Left ventricle myocardium inferior (tissue), 1 donor: ENCODE results near the gene TESPA1. TPM values are rescaled to one million over a fixed set of nuclear protein-coding genes. Genes with fewer than 3 reads are reported as not detected.

Experiments
- DNase-seq: peaks from one replicate; pipeline ENCODE4 v3.0.0-alpha.2; 2020
- H3K27ac ChIP-seq: fragments of 200-600 bp; replicated peaks from 2 replicates; pipeline ENCODE4 v1.8.0; 2021
- H3K27me3 ChIP-seq: fragments of 200-600 bp; 2 replicates; pipeline ENCODE4 v1.8.0; 2021; ENCODE audit warnings: low read depth
- H3K36me3 ChIP-seq: fragments of 200-600 bp; 2 replicates; pipeline ENCODE4 v1.8.0; 2021
- H3K4me1 ChIP-seq: fragments of 200-600 bp; 2 replicates; pipeline ENCODE4 v1.8.0; 2021
- H3K4me3 ChIP-seq: fragments of 200-600 bp; 2 replicates; pipeline ENCODE4 v1.8.0; 2021; ENCODE audit warnings: mild to moderate bottlenecking, moderate library complexity
- H3K9me3 ChIP-seq: fragments of 200-600 bp; replicated peaks from 2 replicates; pipeline ENCODE4 v1.8.0; 2021
- intact Hi-C: fragments of 100-400 bp; cut with micrococcal nuclease; formaldehyde crosslinking; loops from one replicate; pipeline ENCODE4 v1.11.0; 2022
- total RNA-seq: library from RNA; stranded (reverse); fragmentation: NEBNext Ultra II Directional; extraction: Animal tissue kit (Norgen Biotek cat#: 25700); gene quantifications from one replicate; pipeline ENCODE4 v1.2.1, GENCODE V29; 2021
- TF ChIP-seq, protein P1 (sequence below): fragments of 200-600 bp; IDR thresholded peaks from 2 replicates; pipeline ENCODE4 v1.8.0; 2021; ENCODE audit warnings: antibody characterized with exemption, mild to moderate bottlenecking, borderline replicate concordance
- donor health status: DM: no; HTN: yes; CAD: no; lungs with severe emphysema.

Gene TESPA1
- total RNA-seq, 1 donor from 2014 or later: 0.27 TPM

- DNase-seq: no peak
- Histone ChIP-seq H3K9me3 (peaks cover 10% of the 10 kb centered on the region), H3K4me1 (no peaks in the 10 kb centered on the region), H3K27ac (no peak overlapping the region), H3K36me3 (no peaks in the 10 kb centered on the region), H3K27me3 (peaks cover 66% of the 10 kb centered on the region), H3K4me3 (no peak overlapping the region)
- TF ChIP-seq, protein P1, sequence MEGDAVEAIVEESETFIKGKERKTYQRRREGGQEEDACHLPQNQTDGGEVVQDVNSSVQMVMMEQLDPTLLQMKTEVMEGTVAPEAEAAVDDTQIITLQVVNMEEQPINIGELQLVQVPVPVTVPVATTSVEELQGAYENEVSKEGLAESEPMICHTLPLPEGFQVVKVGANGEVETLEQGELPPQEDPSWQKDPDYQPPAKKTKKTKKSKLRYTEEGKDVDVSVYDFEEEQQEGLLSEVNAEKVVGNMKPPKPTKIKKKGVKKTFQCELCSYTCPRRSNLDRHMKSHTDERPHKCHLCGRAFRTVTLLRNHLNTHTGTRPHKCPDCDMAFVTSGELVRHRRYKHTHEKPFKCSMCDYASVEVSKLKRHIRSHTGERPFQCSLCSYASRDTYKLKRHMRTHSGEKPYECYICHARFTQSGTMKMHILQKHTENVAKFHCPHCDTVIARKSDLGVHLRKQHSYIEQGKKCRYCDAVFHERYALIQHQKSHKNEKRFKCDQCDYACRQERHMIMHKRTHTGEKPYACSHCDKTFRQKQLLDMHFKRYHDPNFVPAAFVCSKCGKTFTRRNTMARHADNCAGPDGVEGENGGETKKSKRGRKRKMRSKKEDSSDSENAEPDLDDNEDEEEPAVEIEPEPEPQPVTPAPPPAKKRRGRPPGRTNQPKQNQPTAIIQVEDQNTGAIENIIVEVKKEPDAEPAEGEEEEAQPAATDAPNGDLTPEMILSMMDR: no peak
- intact Hi-C loops: no loop called here
These were observed 32.9 kb upstream of the TESPA1 start for GRCh38 chr12:55017416-55017925.

DNA sequence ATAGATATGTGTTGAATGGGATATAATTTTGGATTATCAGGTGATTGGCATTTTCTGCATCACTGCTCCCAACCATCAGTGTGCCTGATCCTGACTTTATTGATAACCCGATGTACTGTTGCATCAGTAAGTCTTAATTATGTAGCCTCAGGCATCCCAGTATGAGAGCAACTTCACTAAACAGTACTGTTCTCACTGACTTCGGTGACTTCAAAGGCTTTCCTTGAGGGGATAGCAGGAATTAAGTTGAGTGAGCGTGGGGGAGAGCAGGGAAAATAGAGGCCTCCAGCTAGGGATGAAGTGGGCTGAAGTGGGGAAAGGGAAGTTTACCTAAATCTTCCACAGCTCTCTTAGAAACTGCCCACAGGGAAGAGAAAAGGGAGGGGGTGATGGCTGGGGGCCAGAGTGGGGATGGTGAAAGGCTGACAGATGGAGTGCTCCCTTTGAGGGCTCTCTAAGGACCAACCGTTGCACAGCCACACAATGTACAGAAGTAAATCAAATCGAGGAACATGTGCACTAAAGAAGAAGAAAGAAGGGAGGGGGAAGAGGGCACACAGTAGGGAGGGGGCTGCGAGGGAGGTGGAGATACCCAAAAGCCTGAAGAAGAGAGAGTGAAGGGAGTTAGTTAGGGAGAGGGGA lies 24.5 kb upstream of the TESPA1 start:
- Histone ChIP-seq H3K9me3 (peaks cover 18% of the 10 kb centered on the region), H3K27ac (no peak overlapping the region), H3K36me3 (no peaks in the 10 kb centered on the region), H3K4me3 (no peak overlapping the region), H3K27me3 (peaks cover 72% of the 10 kb centered on the region), H3K4me1 (no peaks in the 10 kb centered on the region)
- intact Hi-C loops: no loop called here
- no peak for DNase-seq
- TF ChIP-seq, protein P1: no peak

- Histone ChIP-seq H3K36me3 (no peaks in the 10 kb centered on the region), H3K9me3 (peaks cover 8% of the 10 kb centered on the region), H3K27ac (no peak overlapping the region), H3K4me1 (no peaks in the 10 kb centered on the region), H3K27me3 (peaks cover 62% of the 10 kb centered on the region), H3K4me3 (no peak overlapping the region)
- intact Hi-C loops: no loop called here
- TF ChIP-seq, protein P1: no peak
- no peak for DNase-seq
These were observed 17.8 kb upstream of the TESPA1 start for GRCh38 chr12:55002355-55002754.

- Histone ChIP-seq H3K27me3 (peaks cover 64% of the 10 kb centered on the region), H3K36me3 (no peaks in the 10 kb centered on the region), H3K9me3 (peaks cover 5% of the 10 kb centered on the region), H3K27ac (no peak overlapping the region), H3K4me1 (no peaks in the 10 kb centered on the region), H3K4me3 (no peak overlapping the region)
- intact Hi-C loops: no loop called here
- no peak for DNase-seq
- TF ChIP-seq, protein P1: no peak
These were observed 16.8 kb upstream of the TESPA1 start for GRCh38 chr12:55001198-55001868.

DNA sequence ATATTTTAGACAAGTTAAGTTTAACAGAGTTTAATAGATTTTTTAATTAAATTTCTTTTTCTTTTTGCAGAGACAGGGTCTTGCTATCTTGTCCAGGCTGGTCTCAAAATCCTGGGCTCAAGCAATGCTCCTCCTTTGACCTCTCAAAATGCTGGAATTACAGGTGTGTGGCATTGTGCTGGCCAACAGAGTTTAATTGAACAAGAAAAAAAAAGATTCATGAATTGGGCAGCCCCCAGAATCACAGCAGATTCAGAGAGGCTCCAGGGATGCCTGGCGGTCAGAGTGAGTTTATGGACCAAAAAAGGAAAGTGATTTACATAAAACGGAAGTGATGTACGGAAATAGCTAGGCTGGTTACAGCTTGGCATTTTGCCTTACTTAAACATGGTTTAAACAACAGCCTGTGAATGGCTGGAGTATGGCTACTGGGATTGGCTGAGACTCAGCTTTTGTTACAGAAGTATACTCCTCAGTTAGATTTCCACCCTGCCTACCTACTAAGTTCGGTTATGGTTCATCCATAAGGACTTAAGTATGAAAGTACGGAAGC lies 14.5 kb upstream of the TESPA1 start:
- no peak for DNase-seq
- Histone ChIP-seq H3K9me3 (no peaks in the 10 kb centered on the region), H3K36me3 (no peaks in the 10 kb centered on the region), H3K4me3 (no peak overlapping the region), H3K27ac (no peak overlapping the region), H3K4me1 (no peaks in the 10 kb centered on the region), H3K27me3 (peaks cover 71% of the 10 kb centered on the region)
- intact Hi-C loops: no loop called here
- TF ChIP-seq, protein P1: no peak
